B cell (primary cell): ENCODE data around the gene MBP. TPM values are rescaled to one million over a fixed set of nuclear protein-coding genes. Genes with fewer than 3 reads are reported as not detected.

Experiments
- ATAC-seq: fragments of 200-7000 bp; cut with Tn5 transposase; one replicate; pipeline ENCODE4 v1.10.0; 2021; ENCODE audit warnings: low read depth, mild to moderate bottlenecking, moderate number of reproducible peaks, moderate library complexity
- CTCF ChIA-PET: fragments of 350-600 bp; sonication (Branson Sonifier 250); formaldehyde crosslinking; loops from one replicate; lab custom pipeline; 2021; ENCODE audit warnings: antibody characterized with exemption, inconsistent platforms; lab: Charles Lee
- POLR2A ChIA-PET: fragments of 350-600 bp; sonication (Branson Sonifier 250); formaldehyde crosslinking; loops from one replicate; lab custom pipeline; 2021; ENCODE audit warnings: antibody characterized with exemption; lab: Charles Lee
- DNase-seq: peaks from one replicate; pipeline ENCODE4 v3.0.0; 2013
- H2AFZ ChIP-seq: 2 replicates; pipeline ENCODE4 v1.6.1; 2012; ENCODE audit warnings: mild to moderate bottlenecking, low read depth, low read length; ENCODE audit not compliant: insufficient read depth, poor library complexity, severe bottlenecking
- H3K27ac ChIP-seq, 2 donors: 1 replicate in 1 of 2; 2 replicates in 1 of 2; pipeline ENCODE4 v1.5.1; 2012 to 2013; ENCODE audit warnings: low read length in 2 of 2, mild to moderate bottlenecking in 2 of 2, moderate library complexity in 1 of 2
- H3K27me3 ChIP-seq, 4 experiments: fragments of 200-600 bp in 1 of 4; sonication (generic) in 1 of 4; replicated peaks in 1 of 4; 1 replicate in 2 of 4; 2 replicates in 2 of 4; pipeline versions ENCODE4 v1.6.1 to v1.7.0; 2013 to 2016; ENCODE audit warnings: low read length in 3 of 4, mild to moderate bottlenecking in 2 of 4, mixed read lengths in 1 of 4, moderate library complexity in 1 of 4; ENCODE audit not compliant: insufficient read depth in 4 of 4, control insufficient read depth in 3 of 4; ENCODE audit errors: control extremely low read depth in 1 of 4
- H3K36me3 ChIP-seq, 2 experiments: replicated peaks in 1 of 2; 1 replicate in 1 of 2; 2 replicates in 1 of 2; pipeline versions ENCODE4 v1.6.1 to v1.7.1; 2013; ENCODE audit warnings: low read length in 1 of 2; ENCODE audit not compliant: insufficient read depth in 2 of 2, control insufficient read depth in 1 of 2; ENCODE audit errors: control extremely low read depth in 1 of 2, extremely low read depth in 1 of 2
- H3K4me1 ChIP-seq, 2 donors: fragments of 200-600 bp in 1 of 2; sonication (generic) in 1 of 2; 1 replicate in 1 of 2; 2 replicates in 1 of 2; pipeline versions ENCODE4 v1.5.1 to v1.6.1; 2013 to 2017; ENCODE audit warnings: low read length in 2 of 2; ENCODE audit not compliant: control insufficient read depth in 2 of 2, insufficient read depth in 2 of 2
- H3K4me2 ChIP-seq: replicated peaks from 2 replicates; pipeline ENCODE3; 2012; ENCODE audit warnings: mild to moderate bottlenecking, low read depth, low read length; ENCODE audit not compliant: poor library complexity, severe bottlenecking
- H3K4me3 ChIP-seq, 5 experiments: fragments of 200-600 bp in 1 of 5; sonication (generic) in 1 of 5; 1 replicate in 3 of 5; 2 replicates in 2 of 5; pipeline versions ENCODE4 v1.5.1 to v1.7.0; 2011 to 2016; ENCODE audit warnings: low read length in 4 of 5, mild to moderate bottlenecking in 4 of 5, low read depth in 2 of 5, control low read depth in 1 of 5, moderate library complexity in 1 of 5; ENCODE audit not compliant: insufficient read depth in 1 of 5; ENCODE audit errors: control extremely low read depth in 1 of 5, extremely low read depth in 1 of 5
- H3K79me2 ChIP-seq: fragments of 200-600 bp; sonication (generic); one replicate; pipeline ENCODE4 v1.6.0; 2016; ENCODE audit warnings: low read length; ENCODE audit not compliant: control insufficient read depth, insufficient read depth
- H3K9ac ChIP-seq: fragments of 200-600 bp; sonication (generic); 2 replicates; pipeline ENCODE4 v1.6.1; 2017; ENCODE audit warnings: mild to moderate bottlenecking, low read length, moderate library complexity
- H3K9me3 ChIP-seq, 3 donors: one replicate each; pipeline versions ENCODE4 v1.6.1 to v1.7.1; 2013; ENCODE audit warnings: low read length in 2 of 3; ENCODE audit not compliant: control insufficient read depth in 2 of 3, insufficient read depth in 1 of 3; ENCODE audit errors: control extremely low read depth in 1 of 3
- H4K20me1 ChIP-seq: 2 replicates; pipeline ENCODE4 v1.6.0; 2012; ENCODE audit warnings: mild to moderate bottlenecking, low read length; ENCODE audit not compliant: insufficient read depth, control insufficient read depth, poor library complexity, severe bottlenecking
- H3K27ac Mint-ChIP-seq: one replicate; pipeline ENCODE4 v1.8.0; 2021; ENCODE audit warnings: mixed read lengths
- H3K27me3 Mint-ChIP-seq: one replicate; pipeline ENCODE4 v1.8.0; 2021; ENCODE audit warnings: mixed read lengths
- H3K4me1 Mint-ChIP-seq: one replicate; pipeline ENCODE4 v1.8.0; 2021; ENCODE audit warnings: mixed read lengths
- H3K4me3 Mint-ChIP-seq: one replicate; pipeline ENCODE4 v1.8.0; 2021; ENCODE audit warnings: mixed read lengths
- H3K9me3 Mint-ChIP-seq: one replicate; pipeline ENCODE4 v1.8.0; 2022; ENCODE audit warnings: mixed read lengths; ENCODE audit not compliant: insufficient read depth
- EZH2 ChIP-seq: IDR thresholded peaks from 2 replicates; pipeline ENCODE4 v1.6.1; 2012; ENCODE audit warnings: borderline replicate concordance, low read depth, mild to moderate bottlenecking, moderate library complexity, low read length; ENCODE audit not compliant: insufficient read depth, poor library complexity, severe bottlenecking
- WGBS: methylation state at CpG from one replicate; pipeline ENCODE4 v1.1.5; 2013; ENCODE audit warnings: missing lambda C conversion rate; ENCODE audit not compliant: insufficient coverage; 5-methylcytosine and 5-hydroxymethylcytosine counted together
- intact Hi-C: fragments of 100-400 bp; cut with micrococcal nuclease; formaldehyde crosslinking; loops from one replicate; pipeline ENCODE4 v1.10.0; 2022
- polyA plus RNA-seq: library from polyadenylated mRNA; depleted of rRNA; stranded (reverse); fragments of >200 nt; gene quantifications from 2 replicates; pipeline ENCODE4 v1.2.3, GENCODE V29; 2012
- total RNA-seq, 2 donors: library from RNA; stranded (reverse); fragments of 120-200 nt in 1 of 2; gene quantifications; 1 replicate in 1 of 2; 2 replicates in 1 of 2; pipeline versions ENCODE4 v1.2.3 to v1.2.4, GENCODE V29; 2013 to 2022
- TF ChIP-seq, protein P1 (sequence below): fragments of 200-600 bp; IDR thresholded peaks from one replicate; pipeline ENCODE4 v1.8.0; 2022; ENCODE audit warnings: antibody characterized with exemption, mild to moderate bottlenecking

Gene MBP
- total and polyA plus RNA-seq, 2 donors (not counting 1 experiment from before 2014, with no cell fraction given): 30.1 to 192 TPM

DNA sequence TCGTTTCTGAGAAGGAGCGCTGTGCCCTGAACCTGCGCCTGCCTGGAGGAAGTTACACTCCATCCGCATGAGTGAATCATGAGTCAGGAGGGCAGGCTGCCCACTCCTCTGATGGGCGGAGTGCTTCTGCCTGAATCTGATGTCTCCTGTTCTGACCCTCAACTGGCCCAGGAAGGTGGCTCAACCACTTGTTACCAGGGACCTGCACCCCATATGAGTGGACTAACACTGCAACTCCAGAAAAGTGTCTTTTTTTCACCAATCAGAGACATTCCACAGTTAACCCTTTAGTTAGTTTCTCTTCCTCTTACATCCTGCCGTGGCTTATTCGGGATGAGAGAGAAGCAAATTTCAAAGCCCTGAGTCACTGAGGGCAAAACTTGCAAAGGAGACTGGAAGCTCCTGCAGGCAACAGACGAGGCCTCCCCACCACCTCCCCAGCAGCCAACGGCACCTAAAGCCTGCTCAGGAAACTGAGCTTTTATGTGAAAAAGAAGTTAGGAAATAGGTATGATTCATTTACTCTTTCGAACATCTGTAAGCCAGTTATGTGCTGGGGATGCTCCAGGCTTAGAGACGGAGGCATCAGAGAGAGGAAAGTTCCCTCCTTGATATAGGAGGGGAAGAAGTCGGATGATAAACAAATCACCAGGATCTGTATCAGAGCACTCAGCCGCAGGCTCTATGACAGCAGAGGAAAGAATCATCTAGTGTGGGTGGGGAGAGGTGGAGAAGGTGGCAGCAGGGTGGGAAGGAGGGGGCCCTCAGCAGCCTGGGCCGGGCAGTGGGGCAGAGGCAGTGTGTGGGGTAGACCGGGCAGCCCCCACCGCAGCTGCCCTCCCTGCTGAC is 30.9 kb downstream of the MBP start:
- Mint-ChIP-seq H3K4me3 (peak overlapping the region; percentile 84), H3K27ac (peak overlapping the region; percentile 89), H3K4me1 (peaks cover 85% of the 10 kb centered on the region), H3K27me3 (no peaks in the 10 kb centered on the region), H3K9me3 (no peaks in the 10 kb centered on the region)
- peaks cover 90% of the 10 kb centered on the region for H3K79me2 ChIP-seq
- H3K27ac ChIP-seq: peak overlapping the region; percentile 43 to 58
- H3K36me3 ChIP-seq: peaks cover 0 to 39% of the 10 kb centered on the region in 2 experiments
- DNase-seq (peak; percentile 63), ATAC-seq (peak; percentile 69)
- peaks cover 0 to 4% (median 0%) of the 10 kb centered on the region in 3 donors for H3K9me3 ChIP-seq
- H4K20me1 ChIP-seq: peaks cover 50% of the 10 kb centered on the region
- POLR2A ChIA-PET: interaction anchor here (0.7 to 1.4 kb wide), 4 partner anchors 23 to 39 kb away, joined by 3 to 5 read pairs (median 4); partner anchors contain the start of gene MBP
- 14% methylated on average over 12 of the region's 16 CpGs for WGBS
- peak overlapping the region; percentile 68 for H3K4me2 ChIP-seq
- H2AFZ ChIP-seq: peak overlapping the region; percentile 0
- H3K4me1 ChIP-seq: peaks cover 65 to 78% of the 10 kb centered on the region in 2 donors
- intact Hi-C loops: loop anchor here (5.0 kb wide), 1 partner anchor 34 kb away; no protein-coding TSS in a partner anchor
- H3K4me3 ChIP-seq: peak overlapping the region in 3 of 5 experiments; percentile 12 to 42 (median 25)
- H3K9ac ChIP-seq: peak overlapping the region; percentile 26
- TF ChIP-seq, protein P1, sequence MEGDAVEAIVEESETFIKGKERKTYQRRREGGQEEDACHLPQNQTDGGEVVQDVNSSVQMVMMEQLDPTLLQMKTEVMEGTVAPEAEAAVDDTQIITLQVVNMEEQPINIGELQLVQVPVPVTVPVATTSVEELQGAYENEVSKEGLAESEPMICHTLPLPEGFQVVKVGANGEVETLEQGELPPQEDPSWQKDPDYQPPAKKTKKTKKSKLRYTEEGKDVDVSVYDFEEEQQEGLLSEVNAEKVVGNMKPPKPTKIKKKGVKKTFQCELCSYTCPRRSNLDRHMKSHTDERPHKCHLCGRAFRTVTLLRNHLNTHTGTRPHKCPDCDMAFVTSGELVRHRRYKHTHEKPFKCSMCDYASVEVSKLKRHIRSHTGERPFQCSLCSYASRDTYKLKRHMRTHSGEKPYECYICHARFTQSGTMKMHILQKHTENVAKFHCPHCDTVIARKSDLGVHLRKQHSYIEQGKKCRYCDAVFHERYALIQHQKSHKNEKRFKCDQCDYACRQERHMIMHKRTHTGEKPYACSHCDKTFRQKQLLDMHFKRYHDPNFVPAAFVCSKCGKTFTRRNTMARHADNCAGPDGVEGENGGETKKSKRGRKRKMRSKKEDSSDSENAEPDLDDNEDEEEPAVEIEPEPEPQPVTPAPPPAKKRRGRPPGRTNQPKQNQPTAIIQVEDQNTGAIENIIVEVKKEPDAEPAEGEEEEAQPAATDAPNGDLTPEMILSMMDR: no peak
- no peak for TF ChIP-seq EZH2
- no peaks in the 10 kb centered on the region for H3K27me3 ChIP-seq
- CTCF ChIA-PET: interaction anchor here (1.0 to 2.5 kb wide), 3 partner anchors 40 to 109 kb away, joined by 3 to 9 read pairs (median 8); no protein-coding TSS in a partner anchor
